A549 (cell line): ENCODE data around the gene TSPAN18.

Source experiments
- EP300 ChIP-seq, 2 experiments: fragments of >200 bp; sonication (Bioruptor Twin); formaldehyde crosslinking; IDR thresholded peaks; 2 replicates in 1 of 2; 3 replicates in 1 of 2; pipeline ENCODE4 v1.6.1; 2016 to 2017
- MAFK ChIP-seq: fragments of 450-650 bp; IDR thresholded peaks from 2 replicates; pipeline ENCODE4 v1.6.1; 2014; ENCODE audit not compliant: partially characterized antibody
- POLR2A ChIP-seq: IDR thresholded peaks from 2 replicates; pipeline ENCODE4 v1.6.1; 2012; ENCODE audit warnings: mild to moderate bottlenecking, low read length
- RAD21 ChIP-seq, 2 experiments: fragments of >200 bp in 1 of 2; sonication (Bioruptor Twin) in 1 of 2; formaldehyde crosslinking in 1 of 2; IDR thresholded peaks in 1 of 2; conservative IDR thresholded peaks in 1 of 2; 2 replicates in 1 of 2; 3 replicates in 1 of 2; pipeline ENCODE4 v1.6.1; 2012 to 2018; ENCODE audit warnings: inconsistent platforms in 1 of 2
- TP53 ChIP-seq: fragments of 250-450 bp; sonication (Bioruptor Pico); IDR thresholded peaks from 2 replicates; pipeline ENCODE4 v1.5.0; 2021; ENCODE audit warnings: mild to moderate bottlenecking, moderate library complexity
- TF ChIP-seq, protein P1 (sequence below): fragments of >200 bp; sonication (Bioruptor Twin); formaldehyde crosslinking; IDR thresholded peaks from 3 replicates; pipeline ENCODE4 v1.5.1; 2016

DNA sequence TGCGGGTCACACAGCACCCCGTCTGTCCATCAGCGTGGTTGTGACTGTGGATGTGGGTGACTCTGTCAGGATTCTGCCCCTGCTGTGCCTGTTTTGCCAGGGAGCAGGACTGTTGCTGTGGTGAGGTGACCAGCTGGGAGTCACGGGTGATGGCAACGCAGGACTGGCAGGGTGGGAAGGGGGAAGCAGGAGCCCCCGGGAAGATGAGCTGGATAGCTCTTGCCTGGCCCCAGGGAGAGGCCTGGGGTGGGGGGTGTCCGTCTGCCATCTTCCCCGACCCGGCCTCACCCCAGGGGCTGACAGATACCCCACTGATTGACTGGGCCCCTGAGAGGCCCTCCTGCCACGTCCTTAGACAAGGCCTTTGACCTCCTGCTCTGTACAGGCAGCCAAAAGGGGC lies 34.3 kb upstream of the TSPAN18 start:
- TF ChIP-seq TP53 (no peak), MAFK (no peak), POLR2A (no peak), RAD21 (conservative IDR thresholded peaks at IDR 0.05 in 1 of 2, IDR thresholded peaks at IDR 0.05 in 1 of 2) (no peak), EP300 (IDR thresholded peaks at IDR 0.05) (no peak)
- TF ChIP-seq, protein P1, sequence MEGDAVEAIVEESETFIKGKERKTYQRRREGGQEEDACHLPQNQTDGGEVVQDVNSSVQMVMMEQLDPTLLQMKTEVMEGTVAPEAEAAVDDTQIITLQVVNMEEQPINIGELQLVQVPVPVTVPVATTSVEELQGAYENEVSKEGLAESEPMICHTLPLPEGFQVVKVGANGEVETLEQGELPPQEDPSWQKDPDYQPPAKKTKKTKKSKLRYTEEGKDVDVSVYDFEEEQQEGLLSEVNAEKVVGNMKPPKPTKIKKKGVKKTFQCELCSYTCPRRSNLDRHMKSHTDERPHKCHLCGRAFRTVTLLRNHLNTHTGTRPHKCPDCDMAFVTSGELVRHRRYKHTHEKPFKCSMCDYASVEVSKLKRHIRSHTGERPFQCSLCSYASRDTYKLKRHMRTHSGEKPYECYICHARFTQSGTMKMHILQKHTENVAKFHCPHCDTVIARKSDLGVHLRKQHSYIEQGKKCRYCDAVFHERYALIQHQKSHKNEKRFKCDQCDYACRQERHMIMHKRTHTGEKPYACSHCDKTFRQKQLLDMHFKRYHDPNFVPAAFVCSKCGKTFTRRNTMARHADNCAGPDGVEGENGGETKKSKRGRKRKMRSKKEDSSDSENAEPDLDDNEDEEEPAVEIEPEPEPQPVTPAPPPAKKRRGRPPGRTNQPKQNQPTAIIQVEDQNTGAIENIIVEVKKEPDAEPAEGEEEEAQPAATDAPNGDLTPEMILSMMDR, result no peak
